Prostate gland (tissue), 2 donors: ENCODE results near the gene ACTA2. TPM values are rescaled to one million over a fixed set of nuclear protein-coding genes. Genes with fewer than 3 reads are reported as not detected.

Experiments
- DNase-seq: peaks from one replicate; pipeline ENCODE4 v3.0.0-alpha.2; 2019; ENCODE audit warnings: low spot score
- H3K27ac ChIP-seq, 2 donors: fragments of 200-600 bp; sonication (generic); 2 replicates each; pipeline ENCODE4 v1.5.1; 2017 to 2019
- H3K27me3 ChIP-seq: fragments of 200-600 bp; sonication (generic); replicated peaks from 2 replicates; pipeline ENCODE4 v1.5.1; 2019; ENCODE audit not compliant: insufficient read depth
- H3K36me3 ChIP-seq, 2 donors: fragments of 200-600 bp; sonication (generic); 1 replicate in 1 of 2; 2 replicates in 1 of 2; pipeline versions ENCODE4 v1.5.1 to v1.8.1; 2017 to 2019
- H3K4me1 ChIP-seq: fragments of 200-600 bp; sonication (generic); replicated peaks from 2 replicates; pipeline ENCODE4 v1.5.1; 2019
- H3K4me3 ChIP-seq, 2 donors: fragments of 200-600 bp; sonication (generic); 2 replicates each; pipeline ENCODE4 v1.5.1; 2017 to 2019
- H3K9me3 ChIP-seq: fragments of 200-600 bp; sonication (generic); 2 replicates; pipeline ENCODE4 v1.5.1; 2017
- CTCF ChIP-seq, 4 experiments: fragments of 200-600 bp in 2 of 4; fragments of 450-650 bp in 2 of 4; sonication (generic) in 2 of 4; IDR thresholded peaks; 1 replicate in 3 of 4; 2 replicates in 1 of 4; pipeline ENCODE4 v1.5.1; 2016 to 2019; ENCODE audit warnings: antibody characterized with exemption in 4 of 4, mild to moderate bottlenecking in 2 of 4, moderate library complexity in 2 of 4
- POLR2A ChIP-seq: fragments of 450-650 bp; IDR thresholded peaks from one replicate; pipeline ENCODE4 v1.6.1; 2016; ENCODE audit warnings: antibody characterized with exemption, mild to moderate bottlenecking
- POLR2AphosphoS5 ChIP-seq: sonication (generic); formaldehyde crosslinking; IDR thresholded peaks from one replicate; pipeline ENCODE4 v1.6.1; 2017; ENCODE audit warnings: antibody characterized with exemption
- WGBS: methylation state at CpG from one replicate; pipeline ENCODE4 v1.1.5; 2018; 5-methylcytosine and 5-hydroxymethylcytosine counted together
- intact Hi-C: fragments of 100-400 bp; cut with DNase I; formaldehyde crosslinking; loops from one replicate; pipeline ENCODE4 v1.14.2; 2022
- total RNA-seq, 2 donors: library from RNA; depleted of rRNA; stranded (reverse); fragments of >200 nt; gene quantifications; one replicate each; pipeline ENCODE4 v1.1.0, GENCODE V29; 2016

The ACTA2 gene
- total RNA-seq, 2 donors from 2014 or later = 1,024 to 1,957 TPM

- DNase-seq = no peak
- H3K27ac ChIP-seq = no peak overlapping the region
Measured at GRCh38 chr10:88971221-88972061, 18.9 kb upstream of the ACTA2 start.

GRCh38 chr10:88968391-88968790 lies 15.8 kb upstream of the ACTA2 start:
- Histone ChIP-seq H3K27ac (no peak overlapping the region), H3K4me3 (no peak overlapping the region), H3K36me3 (no peaks in the 10 kb centered on the region), H3K4me1 (no peaks in the 10 kb centered on the region), H3K9me3 (no peaks in the 10 kb centered on the region), H3K27me3 (no peaks in the 10 kb centered on the region)
- DNase-seq = no peak
- intact Hi-C loops = no loop called here
- 59% methylated on average over 2 of the region's 2 CpGs for WGBS
- TF ChIP-seq POLR2AphosphoS5 = peak; percentile 4
- TF ChIP-seq POLR2A = no peak
- no peak for TF ChIP-seq CTCF (IDR thresholded peaks at IDR 0.05)

More at GRCh38 chr10:88971221-88972061, 18.9 kb upstream of the ACTA2 start:
- Histone ChIP-seq H3K36me3 (no peaks in the 10 kb centered on the region), H3K4me1 (no peaks in the 10 kb centered on the region), H3K27me3 (no peaks in the 10 kb centered on the region), H3K9me3 (no peaks in the 10 kb centered on the region), H3K4me3 (no peak overlapping the region)
- WGBS = 29% methylated on average over 5 of the region's 5 CpGs
- TF ChIP-seq POLR2AphosphoS5 = no peak
- no peak for TF ChIP-seq CTCF (IDR thresholded peaks at IDR 0.05)
- no peak for TF ChIP-seq POLR2A
- intact Hi-C loops = no loop called here

- Histone ChIP-seq H3K27ac (peak overlapping the region in 1 of 2 donors; percentile 23), H3K9me3 (no peaks in the 10 kb centered on the region), H3K36me3 (no peaks in the 10 kb centered on the region), H3K4me3 (no peak overlapping the region), H3K27me3 (no peaks in the 10 kb centered on the region), H3K4me1 (no peaks in the 10 kb centered on the region)
- TF ChIP-seq POLR2AphosphoS5 (no peak), POLR2A (no peak), CTCF (IDR thresholded peaks at IDR 0.05) (no peak)
- WGBS = 10% methylated on average over 3 of the region's 3 CpGs
- DNase-seq = no peak
- intact Hi-C loops = no loop called here
Measured at GRCh38 chr10:88966797-88967196, 14.2 kb upstream of the ACTA2 start.

- DNase-seq = no peak
- WGBS = 53% methylated on average over 3 of the region's 3 CpGs
- intact Hi-C loops = no loop called here
- Histone ChIP-seq H3K9me3 (no peaks in the 10 kb centered on the region), H3K27ac (no peak overlapping the region), H3K4me1 (no peaks in the 10 kb centered on the region), H3K27me3 (no peaks in the 10 kb centered on the region), H3K36me3 (no peaks in the 10 kb centered on the region), H3K4me3 (no peak overlapping the region)
- TF ChIP-seq POLR2A = no peak
- no peak for TF ChIP-seq POLR2AphosphoS5
- TF ChIP-seq CTCF (IDR thresholded peaks at IDR 0.05) = no peak
Measured at GRCh38 chr10:88964869-88965415, 12.4 kb upstream of the ACTA2 start.

- TF ChIP-seq POLR2A = no peak
- TF ChIP-seq POLR2AphosphoS5 = no peak
- TF ChIP-seq CTCF (IDR thresholded peaks at IDR 0.05) = no peak
- 82% methylated on average over 1 of the region's 1 CpG for WGBS
- Histone ChIP-seq H3K36me3 (no peaks in the 10 kb centered on the region), H3K4me1 (no peaks in the 10 kb centered on the region), H3K9me3 (no peaks in the 10 kb centered on the region), H3K27me3 (no peaks in the 10 kb centered on the region), H3K27ac (no peak overlapping the region), H3K4me3 (no peak overlapping the region)
- intact Hi-C loops = no loop called here
- no peak for DNase-seq
Measured at GRCh38 chr10:88964360-88964759, 11.8 kb upstream of the ACTA2 start.
